ENCODE measurements around the gene BCL11A.

The BCL11A gene

GRCh38 chr2:60544062-60544461 lies 9.4 kb downstream of the BCL11A start:
- Mint-ChIP-seq H3K4me1 (ENCODE audit: low read depth) (peaks cover 4% of the 10 kb centered on the region), H3K36me3 (ENCODE audit: low read depth) (no peaks in the 10 kb centered on the region), H3K9me3 (no peaks in the 10 kb centered on the region), H3K27me3 (peaks cover 73% of the 10 kb centered on the region), H3K27ac (no peak overlapping the region), H3K4me3 (no peak overlapping the region)
- no peak for DNase-seq

GRCh38 chr2:60541056-60541651 lies 12.3 kb downstream of the BCL11A start:
- no peaks in the 10 kb centered on the region for H3K4me1 Mint-ChIP-seq (ENCODE audit: low read depth)
- no peak overlapping the region for H3K4me3 Mint-ChIP-seq
- H3K27ac Mint-ChIP-seq = no peak overlapping the region
- DNase-seq = no peak
- peaks cover 60% of the 10 kb centered on the region for H3K27me3 Mint-ChIP-seq
- H3K9me3 Mint-ChIP-seq = no peaks in the 10 kb centered on the region
- H3K36me3 Mint-ChIP-seq (ENCODE audit: low read depth) = no peaks in the 10 kb centered on the region

- Mint-ChIP-seq H3K9me3 (no peaks in the 10 kb centered on the region), H3K4me1 (ENCODE audit: low read depth) (no peaks in the 10 kb centered on the region), H3K27me3 (peaks cover 55% of the 10 kb centered on the region), H3K4me3 (no peak overlapping the region), H3K36me3 (ENCODE audit: low read depth) (no peaks in the 10 kb centered on the region), H3K27ac (no peak overlapping the region)
- no peak for DNase-seq
Measured at GRCh38 chr2:60540074-60540473, 13.4 kb downstream of the BCL11A start.

GRCh38 chr2:60539140-60539539 lies 14.3 kb downstream of the BCL11A start:
- Mint-ChIP-seq H3K36me3 (ENCODE audit: low read depth) (no peaks in the 10 kb centered on the region), H3K9me3 (no peaks in the 10 kb centered on the region), H3K4me3 (no peak overlapping the region), H3K27ac (no peak overlapping the region), H3K27me3 (peaks cover 51% of the 10 kb centered on the region), H3K4me1 (ENCODE audit: low read depth) (no peaks in the 10 kb centered on the region)
- DNase-seq = no peak

GRCh38 chr2:60538101-60538500 lies 15.4 kb downstream of the BCL11A start:
- H3K36me3 Mint-ChIP-seq (ENCODE audit: low read depth) = no peaks in the 10 kb centered on the region
- no peaks in the 10 kb centered on the region for H3K9me3 Mint-ChIP-seq
- no peak for DNase-seq
- H3K4me3 Mint-ChIP-seq = no peak overlapping the region
- H3K4me1 Mint-ChIP-seq (ENCODE audit: low read depth) = no peaks in the 10 kb centered on the region
- no peak overlapping the region for H3K27ac Mint-ChIP-seq
- H3K27me3 Mint-ChIP-seq = peaks cover 50% of the 10 kb centered on the region

GRCh38 chr2:60536746-60537145 lies 16.7 kb downstream of the BCL11A start:
- peaks cover 53% of the 10 kb centered on the region for H3K27me3 Mint-ChIP-seq
- no peak overlapping the region for H3K4me3 Mint-ChIP-seq
- no peak overlapping the region for H3K27ac Mint-ChIP-seq
- no peaks in the 10 kb centered on the region for H3K9me3 Mint-ChIP-seq
- H3K36me3 Mint-ChIP-seq (ENCODE audit: low read depth) = no peaks in the 10 kb centered on the region
- no peak for DNase-seq
- H3K4me1 Mint-ChIP-seq (ENCODE audit: low read depth) = no peaks in the 10 kb centered on the region

- H3K36me3 Mint-ChIP-seq (ENCODE audit: low read depth) = no peaks in the 10 kb centered on the region
- no peak for DNase-seq
- H3K27me3 Mint-ChIP-seq = peaks cover 61% of the 10 kb centered on the region
- no peak overlapping the region for H3K4me3 Mint-ChIP-seq
- H3K9me3 Mint-ChIP-seq = no peaks in the 10 kb centered on the region
- no peak overlapping the region for H3K27ac Mint-ChIP-seq
- no peaks in the 10 kb centered on the region for H3K4me1 Mint-ChIP-seq (ENCODE audit: low read depth)
Measured at GRCh38 chr2:60535685-60536312, 17.7 kb downstream of the BCL11A start.

GRCh38 chr2:60534892-60535684 lies 18.4 kb downstream of the BCL11A start:
- no peaks in the 10 kb centered on the region for H3K9me3 Mint-ChIP-seq
- no peak overlapping the region for H3K4me3 Mint-ChIP-seq

GRCh38 chr2:60534052-60534685 lies 19.3 kb downstream of the BCL11A start:
- Mint-ChIP-seq H3K4me3 (no peak overlapping the region), H3K4me1 (ENCODE audit: low read depth) (no peaks in the 10 kb centered on the region), H3K27ac (no peak overlapping the region), H3K36me3 (ENCODE audit: low read depth) (no peaks in the 10 kb centered on the region), H3K27me3 (peaks cover 61% of the 10 kb centered on the region), H3K9me3 (no peaks in the 10 kb centered on the region)
- DNase-seq = no peak

More at GRCh38 chr2:60534892-60535684, 18.4 kb downstream of the BCL11A start:
- Mint-ChIP-seq H3K36me3 (ENCODE audit: low read depth) (no peaks in the 10 kb centered on the region), H3K27me3 (peaks cover 59% of the 10 kb centered on the region), H3K4me1 (ENCODE audit: low read depth) (no peaks in the 10 kb centered on the region), H3K27ac (no peak overlapping the region)
- DNase-seq = no peak

GRCh38 chr2:60533101-60534051 lies 20.1 kb downstream of the BCL11A start:
- Mint-ChIP-seq H3K27ac (no peak overlapping the region), H3K9me3 (no peaks in the 10 kb centered on the region), H3K36me3 (ENCODE audit: low read depth) (no peaks in the 10 kb centered on the region), H3K4me1 (ENCODE audit: low read depth) (no peaks in the 10 kb centered on the region), H3K4me3 (no peak overlapping the region), H3K27me3 (peaks cover 65% of the 10 kb centered on the region)
- DNase-seq = no peak

- Mint-ChIP-seq H3K27ac (no peak overlapping the region), H3K27me3 (peaks cover 66% of the 10 kb centered on the region), H3K4me1 (ENCODE audit: low read depth) (no peaks in the 10 kb centered on the region)
Measured at GRCh38 chr2:60532421-60532820, 21.0 kb downstream of the BCL11A start.

GRCh38 chr2:60531701-60532133 lies 21.7 kb downstream of the BCL11A start:
- Mint-ChIP-seq H3K36me3 (ENCODE audit: low read depth) (no peaks in the 10 kb centered on the region), H3K27me3 (peaks cover 67% of the 10 kb centered on the region)

More at GRCh38 chr2:60532421-60532820, 21.0 kb downstream of the BCL11A start:
- Mint-ChIP-seq H3K4me3 (no peak overlapping the region), H3K9me3 (no peaks in the 10 kb centered on the region), H3K36me3 (ENCODE audit: low read depth) (no peaks in the 10 kb centered on the region)
- no peak for DNase-seq

GRCh38 chr2:60530660-60531281 lies 22.7 kb downstream of the BCL11A start:
- H3K27ac Mint-ChIP-seq = no peak overlapping the region
- H3K9me3 Mint-ChIP-seq = no peaks in the 10 kb centered on the region
- H3K4me1 Mint-ChIP-seq (ENCODE audit: low read depth) = peaks cover 4% of the 10 kb centered on the region
- DNase-seq = no peak
- H3K27me3 Mint-ChIP-seq = peaks cover 60% of the 10 kb centered on the region
- H3K4me3 Mint-ChIP-seq = no peak overlapping the region
- H3K36me3 Mint-ChIP-seq (ENCODE audit: low read depth) = no peaks in the 10 kb centered on the region

More at GRCh38 chr2:60531701-60532133, 21.7 kb downstream of the BCL11A start:
- no peak for DNase-seq
- H3K4me1 Mint-ChIP-seq (ENCODE audit: low read depth) = no peaks in the 10 kb centered on the region
- H3K27ac Mint-ChIP-seq = no peak overlapping the region
- no peaks in the 10 kb centered on the region for H3K9me3 Mint-ChIP-seq
- no peak overlapping the region for H3K4me3 Mint-ChIP-seq
